OCI-LY1 (cell line): ENCODE results near the gene CDH1.

Source experiments
- EZH2 ChIP-seq: fragments of 200-600 bp; sonication (generic), shearing (Covaris generic); IDR thresholded peaks from 2 replicates; pipeline ENCODE4 v1.8.0; 2017; ENCODE audit warnings: borderline replicate concordance, mixed run types, mild to moderate bottlenecking, antibody characterized with exemption, low read length, moderate library complexity, mixed read lengths
- TF ChIP-seq, protein P1 (sequence below): fragments of 200-600 bp; sonication (generic), shearing (Covaris generic); IDR thresholded peaks from 2 replicates; pipeline ENCODE4 v1.5.1; 2017; ENCODE audit warnings: mild to moderate bottlenecking, antibody characterized with exemption, low read length, moderate library complexity, mixed read lengths

DNA sequence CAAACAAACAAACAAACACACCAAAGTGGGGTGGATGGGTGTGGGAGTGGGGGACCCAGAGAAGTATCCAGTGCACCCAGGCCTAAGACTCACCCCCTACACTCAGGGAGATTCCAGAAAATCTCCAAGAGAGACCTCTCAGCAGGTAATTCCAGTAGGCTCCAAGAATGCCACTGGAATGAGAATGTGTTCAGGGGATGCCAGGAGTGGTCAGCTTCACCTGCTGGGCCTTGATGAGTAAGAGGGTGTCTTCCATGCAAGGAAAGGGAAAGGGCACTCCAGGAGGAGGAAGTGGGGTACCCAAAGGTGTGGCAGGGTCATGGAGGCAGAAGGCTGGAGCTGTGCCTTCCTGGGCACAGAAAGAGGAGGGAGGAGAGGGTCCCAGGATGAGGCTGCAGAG lies 9.9 kb downstream of the CDH1 start:
- TF ChIP-seq EZH2: no peak
- TF ChIP-seq, protein P1, sequence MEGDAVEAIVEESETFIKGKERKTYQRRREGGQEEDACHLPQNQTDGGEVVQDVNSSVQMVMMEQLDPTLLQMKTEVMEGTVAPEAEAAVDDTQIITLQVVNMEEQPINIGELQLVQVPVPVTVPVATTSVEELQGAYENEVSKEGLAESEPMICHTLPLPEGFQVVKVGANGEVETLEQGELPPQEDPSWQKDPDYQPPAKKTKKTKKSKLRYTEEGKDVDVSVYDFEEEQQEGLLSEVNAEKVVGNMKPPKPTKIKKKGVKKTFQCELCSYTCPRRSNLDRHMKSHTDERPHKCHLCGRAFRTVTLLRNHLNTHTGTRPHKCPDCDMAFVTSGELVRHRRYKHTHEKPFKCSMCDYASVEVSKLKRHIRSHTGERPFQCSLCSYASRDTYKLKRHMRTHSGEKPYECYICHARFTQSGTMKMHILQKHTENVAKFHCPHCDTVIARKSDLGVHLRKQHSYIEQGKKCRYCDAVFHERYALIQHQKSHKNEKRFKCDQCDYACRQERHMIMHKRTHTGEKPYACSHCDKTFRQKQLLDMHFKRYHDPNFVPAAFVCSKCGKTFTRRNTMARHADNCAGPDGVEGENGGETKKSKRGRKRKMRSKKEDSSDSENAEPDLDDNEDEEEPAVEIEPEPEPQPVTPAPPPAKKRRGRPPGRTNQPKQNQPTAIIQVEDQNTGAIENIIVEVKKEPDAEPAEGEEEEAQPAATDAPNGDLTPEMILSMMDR: no peak
